Osteoblast (primary cell): ENCODE data around the gene SLC46A1. TPM values are rescaled to one million over a fixed set of nuclear protein-coding genes. Genes with fewer than 3 reads are reported as not detected.

Experiments used
- DNase-seq: peaks from one replicate; pipeline ENCODE4 v3.0.0; 2011; ENCODE audit warnings: low spot score, mixed read lengths; ENCODE audit not compliant: insufficient read length; ENCODE audit errors: missing footprints
- H2AFZ ChIP-seq: 2 replicates; pipeline ENCODE4 v1.6.0; 2011; ENCODE audit warnings: mild to moderate bottlenecking, low read length
- H3K27ac ChIP-seq: 2 replicates; pipeline ENCODE4 v1.5.1; 2011; ENCODE audit warnings: mild to moderate bottlenecking, low read depth, low read length, moderate library complexity
- H3K27me3 ChIP-seq: 2 replicates; pipeline ENCODE4 v1.6.0; 2012; ENCODE audit warnings: mild to moderate bottlenecking, control low read depth, inconsistent platforms, low read length, moderate library complexity; ENCODE audit not compliant: insufficient read depth
- H3K36me3 ChIP-seq: 2 replicates; pipeline ENCODE4 v1.5.1; 2011; ENCODE audit warnings: mild to moderate bottlenecking, low read length, control low read depth, moderate library complexity; ENCODE audit not compliant: insufficient read depth
- H3K4me1 ChIP-seq: 2 replicates; pipeline ENCODE4 v1.5.1; 2011; ENCODE audit warnings: mild to moderate bottlenecking, low read length, control low read depth, moderate library complexity; ENCODE audit not compliant: insufficient read depth
- H3K4me2 ChIP-seq: 2 replicates; pipeline ENCODE4 v1.6.0; 2011; ENCODE audit warnings: mild to moderate bottlenecking, low read length; ENCODE audit not compliant: insufficient read depth
- H3K4me3 ChIP-seq: fragments of 200-600 bp; sonication (generic); 3 replicates; pipeline ENCODE4 v1.5.1; 2012; ENCODE audit warnings: mild to moderate bottlenecking, low read length, inconsistent platforms; ENCODE audit not compliant: insufficient read depth
- H3K79me2 ChIP-seq: 2 replicates; pipeline ENCODE4 v1.6.0; 2012; ENCODE audit warnings: mild to moderate bottlenecking, low read length, control low read depth, inconsistent platforms; ENCODE audit not compliant: insufficient read depth
- H3K9me3 ChIP-seq: 2 replicates; pipeline ENCODE4 v1.5.1; 2011; ENCODE audit warnings: low read depth, low read length, control low read depth
- H4K20me1 ChIP-seq: 2 replicates; pipeline ENCODE4 v1.6.0; 2012; ENCODE audit warnings: mild to moderate bottlenecking, low read length, control low read depth; ENCODE audit not compliant: insufficient read depth
- total RNA-seq: library from RNA; depleted of rRNA; stranded (reverse); fragments of >200 nt; gene quantifications from 2 replicates; pipeline ENCODE4 v1.2.3, GENCODE V29; 2012
- TF ChIP-seq, protein P1 (sequence below): IDR thresholded peaks from 2 replicates; pipeline ENCODE4 v1.5.1; 2011; ENCODE audit warnings: mild to moderate bottlenecking, low read depth, low read length, moderate library complexity; ENCODE audit errors: extremely low read depth

Gene SLC46A1
- total RNA-seq, 1 donor: 8.0 TPM

DNA sequence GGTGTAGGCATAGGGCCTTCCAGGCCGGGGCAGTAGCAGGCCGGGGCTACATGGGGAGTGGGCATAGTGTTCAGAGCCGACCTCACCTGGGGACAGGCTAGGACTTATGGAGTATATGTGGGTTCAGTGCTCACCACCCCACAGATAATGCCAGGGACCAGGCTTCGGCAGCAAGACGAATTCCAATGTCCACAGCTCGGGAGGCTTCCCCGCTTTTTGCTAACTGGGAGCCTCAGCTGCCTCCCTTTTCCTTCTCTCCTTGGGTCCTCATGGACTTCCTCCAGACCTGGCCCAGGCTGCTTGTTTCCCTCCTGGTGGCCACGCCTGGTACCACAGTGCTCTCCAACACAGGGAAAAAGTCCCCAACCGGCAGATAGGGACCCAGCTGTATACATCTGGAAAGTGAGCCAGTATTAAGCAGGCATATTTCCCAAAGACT is 20.1 kb upstream of the SLC46A1 start:
- no peak overlapping the region for H3K4me2 ChIP-seq
- H3K9me3 ChIP-seq: no peaks in the 10 kb centered on the region
- no peaks in the 10 kb centered on the region for H3K79me2 ChIP-seq
- no peaks in the 10 kb centered on the region for H4K20me1 ChIP-seq
- H3K4me3 ChIP-seq: no peak overlapping the region
- no peaks in the 10 kb centered on the region for H3K4me1 ChIP-seq
- no peak overlapping the region for H2AFZ ChIP-seq
- H3K27ac ChIP-seq: no peak overlapping the region
- no peak for DNase-seq
- H3K27me3 ChIP-seq: peaks cover 12% of the 10 kb centered on the region
- TF ChIP-seq, protein P1, sequence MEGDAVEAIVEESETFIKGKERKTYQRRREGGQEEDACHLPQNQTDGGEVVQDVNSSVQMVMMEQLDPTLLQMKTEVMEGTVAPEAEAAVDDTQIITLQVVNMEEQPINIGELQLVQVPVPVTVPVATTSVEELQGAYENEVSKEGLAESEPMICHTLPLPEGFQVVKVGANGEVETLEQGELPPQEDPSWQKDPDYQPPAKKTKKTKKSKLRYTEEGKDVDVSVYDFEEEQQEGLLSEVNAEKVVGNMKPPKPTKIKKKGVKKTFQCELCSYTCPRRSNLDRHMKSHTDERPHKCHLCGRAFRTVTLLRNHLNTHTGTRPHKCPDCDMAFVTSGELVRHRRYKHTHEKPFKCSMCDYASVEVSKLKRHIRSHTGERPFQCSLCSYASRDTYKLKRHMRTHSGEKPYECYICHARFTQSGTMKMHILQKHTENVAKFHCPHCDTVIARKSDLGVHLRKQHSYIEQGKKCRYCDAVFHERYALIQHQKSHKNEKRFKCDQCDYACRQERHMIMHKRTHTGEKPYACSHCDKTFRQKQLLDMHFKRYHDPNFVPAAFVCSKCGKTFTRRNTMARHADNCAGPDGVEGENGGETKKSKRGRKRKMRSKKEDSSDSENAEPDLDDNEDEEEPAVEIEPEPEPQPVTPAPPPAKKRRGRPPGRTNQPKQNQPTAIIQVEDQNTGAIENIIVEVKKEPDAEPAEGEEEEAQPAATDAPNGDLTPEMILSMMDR: peak; percentile 41
- no peaks in the 10 kb centered on the region for H3K36me3 ChIP-seq

DNA sequence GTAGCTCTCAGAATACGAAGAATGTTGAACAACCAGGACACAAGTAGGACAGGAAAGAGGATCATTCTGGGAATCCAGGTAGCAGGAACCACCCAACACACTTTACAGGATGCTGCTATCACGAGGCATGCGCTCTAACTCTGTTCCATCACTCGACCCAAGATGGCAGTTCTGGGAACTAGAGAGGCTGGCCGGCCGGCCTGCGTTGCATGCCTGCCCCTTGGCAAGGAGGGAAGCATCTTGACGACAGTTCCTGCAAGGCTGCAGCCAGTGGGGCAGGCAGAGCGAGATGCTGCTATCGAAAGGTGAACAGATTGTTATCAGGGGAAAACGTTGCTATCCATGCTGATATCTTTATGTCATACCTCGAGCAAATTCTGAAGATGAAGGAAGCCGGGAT is 19.2 kb upstream of the SLC46A1 start:
- Histone ChIP-seq H4K20me1 (no peaks in the 10 kb centered on the region), H2AFZ (no peak overlapping the region), H3K4me1 (no peaks in the 10 kb centered on the region), H3K36me3 (no peaks in the 10 kb centered on the region), H3K4me2 (no peak overlapping the region), H3K27me3 (peaks cover 10% of the 10 kb centered on the region), H3K4me3 (no peak overlapping the region), H3K79me2 (no peaks in the 10 kb centered on the region), H3K27ac (no peak overlapping the region), H3K9me3 (no peaks in the 10 kb centered on the region)
- DNase-seq: no peak
- TF ChIP-seq, protein P1: no peak

DNA sequence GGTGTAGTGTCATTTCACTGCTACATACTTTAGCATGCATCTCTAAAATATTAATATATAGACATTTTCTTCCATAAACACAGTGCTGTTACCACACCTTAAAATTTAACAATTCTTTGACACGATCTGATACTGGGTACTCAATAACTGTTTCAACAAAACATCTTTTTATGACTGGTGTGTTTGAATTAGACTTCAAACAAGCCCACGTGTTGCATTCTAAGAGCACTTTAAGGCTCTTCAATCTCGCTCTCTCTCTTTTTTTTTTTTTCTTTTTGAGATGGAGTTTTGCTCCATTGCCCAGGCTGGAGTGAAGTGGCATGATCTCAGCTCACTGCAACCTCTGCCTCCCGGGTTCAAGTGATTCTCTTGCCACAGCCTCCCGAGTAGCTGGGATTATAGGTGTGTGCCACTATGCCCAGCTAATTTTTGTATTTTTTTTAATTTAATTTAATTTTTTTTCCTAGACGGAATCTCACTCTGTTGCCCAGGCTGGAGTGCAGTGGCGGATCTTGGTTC is 15.8 kb upstream of the SLC46A1 start:
- Histone ChIP-seq H3K9me3 (no peaks in the 10 kb centered on the region), H3K36me3 (no peaks in the 10 kb centered on the region), H3K27me3 (peaks cover 10% of the 10 kb centered on the region), H3K79me2 (no peaks in the 10 kb centered on the region), H3K4me1 (no peaks in the 10 kb centered on the region), H3K4me3 (no peak overlapping the region), H4K20me1 (no peaks in the 10 kb centered on the region), H3K4me2 (no peak overlapping the region), H3K27ac (no peak overlapping the region), H2AFZ (no peak overlapping the region)
- no peak for DNase-seq
- TF ChIP-seq, protein P1: no peak

DNA sequence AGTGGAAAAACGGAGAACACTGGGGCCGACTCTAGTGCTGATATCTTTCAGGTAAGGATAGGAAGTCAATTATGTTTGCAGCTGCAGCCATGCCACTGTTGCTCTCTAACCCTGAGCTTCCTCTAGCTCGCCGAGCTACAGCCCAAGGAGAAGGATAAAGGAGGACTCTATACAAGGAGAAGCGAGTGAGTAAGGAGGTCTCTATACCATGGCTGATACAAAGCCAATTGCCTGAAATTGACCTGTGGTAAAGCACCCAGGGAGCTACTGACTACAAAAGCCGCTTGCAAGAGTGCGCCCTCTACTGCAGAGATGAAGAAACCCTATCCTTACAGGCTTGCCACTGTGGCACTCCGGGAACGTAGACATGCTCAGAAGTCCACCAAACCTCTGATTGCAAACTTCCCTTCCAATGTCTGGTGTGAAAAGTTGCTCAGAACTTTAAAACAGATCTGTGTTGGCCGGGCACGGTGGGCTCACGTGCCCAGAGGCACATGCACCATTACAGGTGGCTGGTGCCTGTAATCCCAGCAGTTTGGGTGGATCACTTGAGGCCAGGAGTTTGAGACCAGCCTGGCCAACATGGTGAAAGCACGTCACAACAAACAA is 10.8 kb upstream of the SLC46A1 start:
- H2AFZ ChIP-seq: peak overlapping the region; percentile 71
- peaks cover 7% of the 10 kb centered on the region for H3K27me3 ChIP-seq
- H3K9me3 ChIP-seq: no peaks in the 10 kb centered on the region
- H3K4me1 ChIP-seq: no peaks in the 10 kb centered on the region
- no peak overlapping the region for H3K27ac ChIP-seq
- no peak overlapping the region for H3K4me3 ChIP-seq
- no peaks in the 10 kb centered on the region for H3K36me3 ChIP-seq
- H3K4me2 ChIP-seq: no peak overlapping the region
- TF ChIP-seq, protein P1: peak; percentile 89
- no peaks in the 10 kb centered on the region for H3K79me2 ChIP-seq
- no peaks in the 10 kb centered on the region for H4K20me1 ChIP-seq
- peak; percentile 83 for DNase-seq
